ENCODE measurements around the gene LAMTOR3.

- TF ChIP-seq, protein P1, sequence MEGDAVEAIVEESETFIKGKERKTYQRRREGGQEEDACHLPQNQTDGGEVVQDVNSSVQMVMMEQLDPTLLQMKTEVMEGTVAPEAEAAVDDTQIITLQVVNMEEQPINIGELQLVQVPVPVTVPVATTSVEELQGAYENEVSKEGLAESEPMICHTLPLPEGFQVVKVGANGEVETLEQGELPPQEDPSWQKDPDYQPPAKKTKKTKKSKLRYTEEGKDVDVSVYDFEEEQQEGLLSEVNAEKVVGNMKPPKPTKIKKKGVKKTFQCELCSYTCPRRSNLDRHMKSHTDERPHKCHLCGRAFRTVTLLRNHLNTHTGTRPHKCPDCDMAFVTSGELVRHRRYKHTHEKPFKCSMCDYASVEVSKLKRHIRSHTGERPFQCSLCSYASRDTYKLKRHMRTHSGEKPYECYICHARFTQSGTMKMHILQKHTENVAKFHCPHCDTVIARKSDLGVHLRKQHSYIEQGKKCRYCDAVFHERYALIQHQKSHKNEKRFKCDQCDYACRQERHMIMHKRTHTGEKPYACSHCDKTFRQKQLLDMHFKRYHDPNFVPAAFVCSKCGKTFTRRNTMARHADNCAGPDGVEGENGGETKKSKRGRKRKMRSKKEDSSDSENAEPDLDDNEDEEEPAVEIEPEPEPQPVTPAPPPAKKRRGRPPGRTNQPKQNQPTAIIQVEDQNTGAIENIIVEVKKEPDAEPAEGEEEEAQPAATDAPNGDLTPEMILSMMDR (IDR thresholded peaks at IDR 0.05), result no peak
- no peak for TF ChIP-seq ZNF317 (CRISPR knock-in tag; IDR thresholded peaks at IDR 0.05; ENCODE audit: borderline replicate concordance, low read depth)
- TF ChIP-seq CREM (CRISPR knock-in tag; IDR thresholded peaks at IDR 0.05), result no peak
- TF ChIP-seq NR3C1 (CRISPR knock-in tag; conservative IDR thresholded peaks at IDR 0.05; ENCODE audit: low read depth), result no peak
- TF ChIP-seq, protein P2, sequence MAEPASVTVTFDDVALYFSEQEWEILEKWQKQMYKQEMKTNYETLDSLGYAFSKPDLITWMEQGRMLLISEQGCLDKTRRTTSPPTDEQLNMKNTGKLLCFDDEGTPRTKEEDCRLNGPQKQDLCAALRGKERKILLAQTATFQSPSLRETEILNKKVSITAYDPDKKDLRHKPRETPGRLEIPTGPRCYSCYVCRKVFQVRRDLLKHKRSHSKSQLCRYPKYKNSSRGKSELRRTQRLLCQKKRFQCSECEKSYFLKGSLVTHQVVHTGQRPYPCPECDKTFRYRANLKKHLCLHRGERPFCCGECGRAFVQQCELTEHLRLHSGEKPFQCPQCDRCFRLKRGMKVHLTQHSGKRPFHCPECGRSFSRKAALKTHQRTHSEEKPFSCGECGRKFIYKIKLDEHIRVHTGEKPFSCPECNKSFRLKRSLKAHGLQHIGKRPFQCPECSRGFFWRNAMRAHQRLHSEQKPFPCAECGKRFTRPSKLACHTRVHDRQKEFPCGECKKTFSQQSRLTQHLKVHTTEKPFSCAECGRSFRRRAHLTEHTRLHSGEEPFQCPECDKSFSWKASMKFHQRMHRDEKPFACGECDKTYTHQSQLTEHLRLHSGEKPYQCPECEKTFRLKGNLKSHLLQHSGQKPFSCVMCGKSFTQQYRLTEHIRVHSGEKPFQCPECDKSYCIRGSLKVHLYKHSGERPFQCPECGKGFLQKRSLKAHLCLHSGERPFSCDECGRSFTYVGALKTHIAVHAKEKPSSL (CRISPR knock-in tag; conservative IDR thresholded peaks at IDR 0.05), result no peak
- TF ChIP-seq, protein P3, sequence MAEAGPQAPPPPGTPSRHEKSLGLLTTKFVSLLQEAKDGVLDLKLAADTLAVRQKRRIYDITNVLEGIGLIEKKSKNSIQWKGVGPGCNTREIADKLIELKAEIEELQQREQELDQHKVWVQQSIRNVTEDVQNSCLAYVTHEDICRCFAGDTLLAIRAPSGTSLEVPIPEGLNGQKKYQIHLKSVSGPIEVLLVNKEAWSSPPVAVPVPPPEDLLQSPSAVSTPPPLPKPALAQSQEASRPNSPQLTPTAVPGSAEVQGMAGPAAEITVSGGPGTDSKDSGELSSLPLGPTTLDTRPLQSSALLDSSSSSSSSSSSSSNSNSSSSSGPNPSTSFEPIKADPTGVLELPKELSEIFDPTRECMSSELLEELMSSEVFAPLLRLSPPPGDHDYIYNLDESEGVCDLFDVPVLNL (CRISPR knock-in tag; IDR thresholded peaks at IDR 0.05; ENCODE audit: borderline replicate concordance, low read depth), result no peak
- TF ChIP-seq PREB (CRISPR knock-in tag; IDR thresholded peaks at IDR 0.05; ENCODE audit: borderline replicate concordance), result no peak
- TF ChIP-seq MXD4 (CRISPR knock-in tag; IDR thresholded peaks at IDR 0.05; ENCODE audit: borderline replicate concordance), result no peak
- no peak for TF ChIP-seq FOXP1 (CRISPR knock-in tag; IDR thresholded peaks at IDR 0.05; ENCODE audit: borderline replicate concordance)
- TF ChIP-seq CREB1 (CRISPR knock-in tag; IDR thresholded peaks at IDR 0.05), result no peak
- no peak for TF ChIP-seq ZNF512 (CRISPR knock-in tag; IDR thresholded peaks at IDR 0.05; ENCODE audit: borderline replicate concordance)
These were observed 30.4 kb downstream of the LAMTOR3 start for GRCh38 chr4:99863804-99864203.
